Progenitor cell of endocrine pancreas (in vitro differentiated cells): ENCODE results near the gene ADAM30. TPM values are rescaled to one million over a fixed set of nuclear protein-coding genes. Genes with fewer than 3 reads are reported as not detected.
A peak's percentile ranks its signal among the peaks of the same experiment; 100 is the strongest.

Experiments used
- DNase-seq: peaks from one replicate; pipeline ENCODE4 v3.0.0; 2021; ENCODE audit warnings: low spot score; ENCODE audit not compliant: unreplicated experiment
- H3K27ac Mint-ChIP-seq: 2 replicates; pipeline ENCODE4 v1.8.0; 2021; ENCODE audit warnings: mild to moderate bottlenecking, moderate library complexity, mixed read lengths
- H3K27me3 Mint-ChIP-seq: 2 replicates; pipeline ENCODE4 v1.8.0; 2021; ENCODE audit warnings: mixed read lengths
- H3K36me3 Mint-ChIP-seq: 2 replicates; pipeline ENCODE4 v1.8.0; 2022; ENCODE audit warnings: mixed read lengths; ENCODE audit not compliant: insufficient read depth
- H3K4me1 Mint-ChIP-seq: 2 replicates; pipeline ENCODE4 v1.8.0; 2021; ENCODE audit warnings: low read depth, mixed read lengths
- H3K4me3 Mint-ChIP-seq: 2 replicates; pipeline ENCODE4 v1.8.0; 2021; ENCODE audit warnings: low read depth, mild to moderate bottlenecking, moderate library complexity, mixed read lengths
- H3K9me3 Mint-ChIP-seq: 2 replicates; pipeline ENCODE4 v1.8.0; 2021; ENCODE audit warnings: low read depth, mixed read lengths
- long read RNA-seq: library from polyadenylated mRNA; unstranded; transcript quantifications from one replicate; pipeline ENCODE4 v2.0.0, GENCODE V29; 2020
- total RNA-seq: library from RNA; stranded (reverse); gene quantifications from 2 replicates; pipeline ENCODE4 v1.2.1, GENCODE V29; 2021
- TF ChIP-seq, protein P1 (sequence below): fragments of 200-600 bp; sonication (generic); IDR thresholded peaks from one replicate; pipeline ENCODE4 v1.5.0; 2021; ENCODE audit warnings: antibody characterized with exemption, mild to moderate bottlenecking; ENCODE audit not compliant: unreplicated experiment

Gene ADAM30
- not detected in 2 replicates for total RNA-seq
- long read RNA-seq: 0 reads

DNA sequence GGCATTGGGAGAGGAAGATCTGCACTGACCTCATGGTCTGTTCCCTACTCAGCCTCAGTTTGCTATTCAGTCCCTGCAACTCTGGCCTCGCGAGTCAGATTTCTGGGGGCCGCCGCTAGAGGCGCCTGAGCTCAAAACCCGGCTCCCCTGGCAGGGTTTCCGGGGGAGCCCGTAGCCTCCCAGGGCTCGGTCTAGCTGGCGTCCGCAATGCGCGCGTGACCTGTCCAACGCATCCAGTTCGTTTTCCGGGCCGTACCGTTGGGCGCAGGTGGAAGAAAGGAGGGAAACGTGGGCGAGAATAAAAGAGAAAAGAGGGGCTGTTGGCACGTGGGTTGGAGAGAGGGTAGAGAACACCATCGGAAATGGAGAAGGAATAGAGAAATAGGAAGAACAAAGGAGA is at the start of gene ADAM30:
TSS of gene ADAM30 (minus strand) at position 213 of the 400 bp plus-strand sequence. CDS start at position 34, 179 bp downstream.
- Mint-ChIP-seq H3K9me3 (peaks cover 3% of the 10 kb centered on the region), H3K27me3 (peaks cover 4% of the 10 kb centered on the region), H3K27ac (peak within 1 kb of the TSS; percentile 51), H3K4me1 (peaks cover 28% of the 10 kb centered on the region), H3K36me3 (peaks cover 1% of the 10 kb centered on the region), H3K4me3 (no peak within 1 kb of the TSS)
- TF ChIP-seq, protein P1, sequence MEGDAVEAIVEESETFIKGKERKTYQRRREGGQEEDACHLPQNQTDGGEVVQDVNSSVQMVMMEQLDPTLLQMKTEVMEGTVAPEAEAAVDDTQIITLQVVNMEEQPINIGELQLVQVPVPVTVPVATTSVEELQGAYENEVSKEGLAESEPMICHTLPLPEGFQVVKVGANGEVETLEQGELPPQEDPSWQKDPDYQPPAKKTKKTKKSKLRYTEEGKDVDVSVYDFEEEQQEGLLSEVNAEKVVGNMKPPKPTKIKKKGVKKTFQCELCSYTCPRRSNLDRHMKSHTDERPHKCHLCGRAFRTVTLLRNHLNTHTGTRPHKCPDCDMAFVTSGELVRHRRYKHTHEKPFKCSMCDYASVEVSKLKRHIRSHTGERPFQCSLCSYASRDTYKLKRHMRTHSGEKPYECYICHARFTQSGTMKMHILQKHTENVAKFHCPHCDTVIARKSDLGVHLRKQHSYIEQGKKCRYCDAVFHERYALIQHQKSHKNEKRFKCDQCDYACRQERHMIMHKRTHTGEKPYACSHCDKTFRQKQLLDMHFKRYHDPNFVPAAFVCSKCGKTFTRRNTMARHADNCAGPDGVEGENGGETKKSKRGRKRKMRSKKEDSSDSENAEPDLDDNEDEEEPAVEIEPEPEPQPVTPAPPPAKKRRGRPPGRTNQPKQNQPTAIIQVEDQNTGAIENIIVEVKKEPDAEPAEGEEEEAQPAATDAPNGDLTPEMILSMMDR: no peak
- DNase-seq: no peak

DNA sequence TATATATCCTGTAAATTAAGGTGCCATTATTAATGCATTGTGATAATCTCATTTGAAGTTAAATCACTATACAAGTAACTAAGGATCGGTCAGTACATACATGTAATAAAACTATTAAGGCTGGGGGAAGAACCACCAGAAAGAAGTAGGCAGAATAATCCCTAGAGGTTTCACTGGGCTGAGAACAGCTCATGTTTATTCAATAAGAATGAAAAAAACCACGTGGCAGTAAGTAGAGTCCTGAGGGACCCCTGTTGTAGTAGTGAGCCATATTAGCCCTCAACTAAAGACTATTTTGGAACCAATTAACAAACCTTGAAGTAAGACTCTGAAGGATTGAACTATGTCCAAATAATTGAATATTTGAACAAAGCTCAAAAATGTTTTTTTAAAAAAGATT is 46.9 kb upstream of the ADAM30 start:
- H3K36me3 Mint-ChIP-seq: peaks cover 27% of the 10 kb centered on the region
- no peak overlapping the region for H3K4me3 Mint-ChIP-seq
- TF ChIP-seq, protein P1: no peak
- H3K9me3 Mint-ChIP-seq: no peaks in the 10 kb centered on the region
- no peaks in the 10 kb centered on the region for H3K4me1 Mint-ChIP-seq
- no peak overlapping the region for H3K27ac Mint-ChIP-seq
- no peaks in the 10 kb centered on the region for H3K27me3 Mint-ChIP-seq
- DNase-seq: no peak

DNA sequence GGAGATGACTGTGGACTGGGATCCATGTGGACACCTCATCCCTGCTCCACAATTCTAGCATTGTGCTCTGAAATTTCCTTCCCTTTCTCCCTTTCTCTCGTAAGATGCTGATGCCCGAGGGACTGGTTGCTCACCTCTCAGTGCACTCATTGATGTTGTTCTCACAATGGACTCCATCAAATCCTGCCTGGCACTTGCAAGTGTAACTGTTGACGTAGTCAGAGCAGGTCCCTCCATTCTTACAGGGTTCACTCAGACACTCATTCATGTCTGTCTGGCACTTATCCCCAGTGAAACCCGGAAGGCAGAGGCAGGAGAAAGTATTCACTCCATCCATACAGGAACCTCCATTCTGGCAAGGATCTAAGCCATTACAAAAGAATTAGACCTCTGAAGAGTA is 45.1 kb upstream of the ADAM30 start:
- Mint-ChIP-seq H3K36me3 (peaks cover 34% of the 10 kb centered on the region), H3K27me3 (no peaks in the 10 kb centered on the region), H3K4me3 (no peak overlapping the region), H3K27ac (no peak overlapping the region), H3K4me1 (no peaks in the 10 kb centered on the region), H3K9me3 (no peaks in the 10 kb centered on the region)
- DNase-seq: no peak
- TF ChIP-seq, protein P1: no peak

DNA sequence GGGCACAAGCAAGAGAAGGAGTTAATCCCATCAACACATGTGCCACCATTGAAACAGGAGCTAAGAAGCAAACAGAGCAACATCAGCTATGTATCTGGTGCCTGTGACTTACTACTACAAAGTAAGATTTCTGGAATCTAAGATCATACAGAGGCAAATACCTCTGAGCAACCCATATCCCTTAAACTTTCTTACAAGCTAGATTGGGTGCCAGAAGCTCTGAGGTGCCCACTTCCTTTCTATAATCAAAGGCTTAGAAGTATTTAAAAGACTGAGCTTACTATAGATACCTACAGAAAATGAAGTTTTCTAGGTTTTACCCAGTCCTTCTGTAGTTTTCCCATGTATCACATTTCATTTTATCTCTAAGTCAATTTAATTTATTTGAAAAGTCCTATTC is 44.4 kb upstream of the ADAM30 start:
- H3K27ac Mint-ChIP-seq: no peak overlapping the region
- no peak overlapping the region for H3K4me3 Mint-ChIP-seq
- no peaks in the 10 kb centered on the region for H3K4me1 Mint-ChIP-seq
- peaks cover 37% of the 10 kb centered on the region for H3K36me3 Mint-ChIP-seq
- H3K27me3 Mint-ChIP-seq: no peaks in the 10 kb centered on the region
- DNase-seq: no peak
- TF ChIP-seq, protein P1: no peak
- no peaks in the 10 kb centered on the region for H3K9me3 Mint-ChIP-seq

DNA sequence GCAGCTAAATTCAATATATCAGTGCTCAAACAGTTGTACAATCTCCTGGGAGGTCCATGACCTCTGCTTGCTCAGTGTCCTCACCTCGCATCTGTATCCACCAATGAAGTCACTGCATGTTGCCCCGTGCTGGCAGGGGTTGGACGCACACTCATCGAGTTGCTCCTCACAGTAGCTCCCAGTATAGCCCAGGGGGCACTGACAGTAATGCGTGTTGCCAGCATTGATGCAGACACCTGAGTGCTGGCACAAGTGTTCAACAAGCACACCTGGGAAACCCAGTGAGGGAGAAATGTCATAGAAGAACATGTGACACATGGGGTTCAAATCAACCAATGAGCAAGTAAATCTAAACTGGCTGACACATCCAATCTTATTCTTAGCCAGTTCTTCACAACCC is 40.9 kb upstream of the ADAM30 start:
- Mint-ChIP-seq H3K4me1 (no peaks in the 10 kb centered on the region), H3K36me3 (peaks cover 61% of the 10 kb centered on the region), H3K9me3 (peaks cover 15% of the 10 kb centered on the region), H3K27me3 (no peaks in the 10 kb centered on the region), H3K27ac (no peak overlapping the region), H3K4me3 (no peak overlapping the region)
- no peak for DNase-seq
- TF ChIP-seq, protein P1: no peak
